Stomach (tissue), 9 donors: ENCODE measurements around the gene AMBN. TPM values are rescaled to one million over a fixed set of nuclear protein-coding genes. Genes with fewer than 3 reads are reported as not detected.

Experiments used
- DNase-seq, 2 donors: peaks; one replicate each; pipeline versions ENCODE4 v3.0.0 to v3.0.0-alpha.2; 2013 to 2019
- H3K27ac ChIP-seq, 5 donors: fragments of 200-600 bp in 4 of 5; sonication (generic) in 4 of 5; one replicate each; pipeline ENCODE4 v1.5.1; 2013 to 2019; ENCODE audit warnings: mild to moderate bottlenecking in 1 of 5, moderate library complexity in 1 of 5
- H3K27me3 ChIP-seq, 3 donors: fragments of 200-600 bp; sonication (generic); one replicate each; pipeline ENCODE4 v1.5.1; 2017 to 2019; ENCODE audit warnings: mixed run types in 1 of 3
- H3K36me3 ChIP-seq, 4 donors: fragments of 200-600 bp; sonication (generic); 1 replicate in 3 of 4; 2 replicates in 1 of 4; pipeline ENCODE4 v1.5.1; 2016 to 2019
- H3K4me1 ChIP-seq, 4 donors: fragments of 200-600 bp; sonication (generic); one replicate each; pipeline ENCODE4 v1.5.1; 2016 to 2019
- H3K4me3 ChIP-seq, 4 donors: fragments of 200-600 bp; sonication (generic) in 3 of 4; one replicate each; pipeline ENCODE4 v1.5.1; 2016 to 2019; ENCODE audit warnings: mild to moderate bottlenecking in 1 of 4
- H3K9me3 ChIP-seq, 4 donors: fragments of 200-600 bp; sonication (generic); one replicate each; pipeline ENCODE4 v1.5.1; 2016 to 2019
- CTCF ChIP-seq, 7 experiments: fragments of 450-650 bp in 4 of 7; fragments of 200-600 bp in 3 of 7; sonication (generic) in 3 of 7; IDR thresholded peaks; one replicate each; pipeline ENCODE4 v1.5.1; 2016 to 2019; ENCODE audit warnings: antibody characterized with exemption in 7 of 7, control low read depth in 2 of 7, mild to moderate bottlenecking in 1 of 7
- EP300 ChIP-seq: sonication (generic); formaldehyde crosslinking; IDR thresholded peaks from one replicate; pipeline ENCODE4 v1.6.1; 2017; ENCODE audit warnings: antibody characterized with exemption
- POLR2A ChIP-seq, 4 donors: fragments of 450-650 bp; IDR thresholded peaks; one replicate each; pipeline ENCODE4 v1.6.1; 2016; ENCODE audit warnings: antibody characterized with exemption in 4 of 4, control low read depth in 2 of 4, mild to moderate bottlenecking in 1 of 4, moderate library complexity in 1 of 4
- POLR2AphosphoS5 ChIP-seq, 3 donors: sonication (generic); formaldehyde crosslinking; IDR thresholded peaks; one replicate each; pipeline ENCODE4 v1.6.1; 2016; ENCODE audit warnings: antibody characterized with exemption in 3 of 3
- WGBS, 5 donors: extraction: QIAGEN DNeasy Blood & Tissue Kit in 3 of 5; methylation state at CpG; one replicate each; pipeline versions ENCODE4 v1.1.5 to v1.1.7; 2013 to 2018; 5-methylcytosine and 5-hydroxymethylcytosine counted together
- intact Hi-C: fragments of 100-400 bp; cut with DNase I; formaldehyde crosslinking; loops from one replicate; pipeline ENCODE4 v1.15.1; 2023; ENCODE audit warnings: low total_unique reads
- polyA plus RNA-seq, 3 donors: library from polyadenylated mRNA; stranded (reverse); fragments of 200-250 nt; gene quantifications; one replicate each; pipeline ENCODE4 v1.2.3, GENCODE V29; 2013
- total RNA-seq, 5 donors: library from RNA; depleted of rRNA; stranded (reverse); fragments of >200 nt; gene quantifications; one replicate each; pipeline versions ENCODE4 v1.1.0 to v1.2.3, GENCODE V29; 2014 to 2016
- donor health status: healthy with polysubstance abuse.
- donor health status: Bipolar disorder and iron deficiency.
- donor health status: healthy.

AMBN gene
- total and polyA plus RNA-seq, 8 donors = not detected

GRCh38 chr4:70607334-70607853 lies 15.3 kb downstream of the AMBN start:
- no peak for DNase-seq
- H3K9me3 ChIP-seq = no peaks in the 10 kb centered on the region

GRCh38 chr4:70608324-70608723 lies 16.3 kb downstream of the AMBN start:
- peaks cover 0 to 7% (median 2%) of the 10 kb centered on the region in 4 donors for H3K4me1 ChIP-seq
- no peak for DNase-seq
- H3K4me3 ChIP-seq = no peak overlapping the region
- no peak overlapping the region for H3K27ac ChIP-seq
- no peaks in the 10 kb centered on the region for H3K36me3 ChIP-seq
- H3K27me3 ChIP-seq = no peaks in the 10 kb centered on the region
- intact Hi-C loops = no loop called here
- 45 to 65% (median 58%) methylated on average over 2 of the region's 2 CpGs for WGBS, 5 donors
- no peaks in the 10 kb centered on the region for H3K9me3 ChIP-seq
- TF ChIP-seq CTCF (IDR thresholded peaks at IDR 0.05) = no peak
- no peak for TF ChIP-seq POLR2A (IDR thresholded peaks at IDR 0.05)
- TF ChIP-seq POLR2AphosphoS5 (IDR thresholded peaks at IDR 0.05) = no peak
- TF ChIP-seq EP300 = no peak

More at GRCh38 chr4:70607334-70607853, 15.3 kb downstream of the AMBN start:
- H3K36me3 ChIP-seq = no peaks in the 10 kb centered on the region
- intact Hi-C loops = no loop called here
- no peaks in the 10 kb centered on the region for H3K4me1 ChIP-seq
- no peak overlapping the region for H3K4me3 ChIP-seq
- 87 to 96% (median 91%) methylated on average over 3 of the region's 3 CpGs for whole genome bisulfite sequencing, 5 donors
- H3K27me3 ChIP-seq = no peaks in the 10 kb centered on the region
- TF ChIP-seq EP300 (no peak), CTCF (IDR thresholded peaks at IDR 0.05) (no peak), POLR2AphosphoS5 (IDR thresholded peaks at IDR 0.05) (no peak), POLR2A (IDR thresholded peaks at IDR 0.05) (no peak)
- no peak overlapping the region for H3K27ac ChIP-seq

- Histone ChIP-seq H3K36me3 (no peaks in the 10 kb centered on the region), H3K9me3 (no peaks in the 10 kb centered on the region), H3K27me3 (no peaks in the 10 kb centered on the region), H3K4me1 (peaks cover 5 to 42% (median 22%) of the 10 kb centered on the region in 4 donors), H3K4me3 (peak overlapping the region; percentile 2 to 34 (median 29)), H3K27ac (peak overlapping the region in 4 of 5 donors; percentile 29 to 57 (median 46))
- TF ChIP-seq POLR2A (IDR thresholded peaks at IDR 0.05) = no peak
- no peak for TF ChIP-seq POLR2AphosphoS5 (IDR thresholded peaks at IDR 0.05)
- TF ChIP-seq CTCF (IDR thresholded peaks at IDR 0.05) = no peak
- TF ChIP-seq EP300 = no peak
- 8 to 16% (median 10%) methylated on average over 9 of the region's 9 CpGs for WGBS, 5 donors
- peak in 1 of 2 donors; percentile 50 for DNase-seq
- intact Hi-C loops = no loop called here
Measured at GRCh38 chr4:70613306-70614183, 21.5 kb downstream of the AMBN start.

- Histone ChIP-seq H3K9me3 (no peaks in the 10 kb centered on the region), H3K36me3 (no peaks in the 10 kb centered on the region), H3K4me1 (peaks cover 5 to 42% (median 22%) of the 10 kb centered on the region in 4 donors), H3K4me3 (peak overlapping the region; percentile 2 to 34 (median 29)), H3K27me3 (no peaks in the 10 kb centered on the region), H3K27ac (peak overlapping the region in 3 of 5 donors; percentile 29 to 57 (median 56))
- intact Hi-C loops = no loop called here
- WGBS, 5 donors = 18 to 43% (median 25%) methylated on average over 3 of the region's 3 CpGs
- no peak for DNase-seq
- TF ChIP-seq CTCF (IDR thresholded peaks at IDR 0.05) (no peak), POLR2A (IDR thresholded peaks at IDR 0.05) (no peak), POLR2AphosphoS5 (IDR thresholded peaks at IDR 0.05) (no peak), EP300 (no peak)
Measured at GRCh38 chr4:70614184-70614555, 22.1 kb downstream of the AMBN start.
